SK-N-SH (cell line): ENCODE results near the gene CNNM3. TPM values are rescaled to one million over a fixed set of nuclear protein-coding genes. Genes with fewer than 3 reads are reported as not detected.

Source experiments
- CTCF ChIA-PET: fragments of 300-600, 350-600 bp; formaldehyde crosslinking; extraction: SDS; loops from one replicate; lab custom pipeline; 2021; lab: Yijun Ruan, JAX
- POLR2A ChIA-PET: fragments of 350-600 bp; sonication (Branson Sonifier 250); formaldehyde crosslinking; extraction: SDS; loops from one replicate; lab custom pipeline; 2020; ENCODE audit warnings: antibody characterized with exemption, inconsistent platforms; lab: Yijun Ruan, JAX
- DNase-seq: peaks from one replicate; pipeline ENCODE4 v3.0.0; 2012
- H2AFZ ChIP-seq: fragments of 200-600 bp; sonication (generic); 2 replicates; pipeline ENCODE4 v1.8.1; 2016; ENCODE audit warnings: antibody characterized with exemption, mild to moderate bottlenecking, low read depth
- H3F3A ChIP-seq: fragments of 200-600 bp; sonication (generic); replicated peaks from 2 replicates; pipeline ENCODE3; 2016; ENCODE audit warnings: antibody characterized with exemption, mild to moderate bottlenecking; ENCODE audit not compliant: insufficient read depth
- H3K27ac ChIP-seq, 2 experiments: fragments of 200-500 bp in 1 of 2; fragments of 200-600 bp in 1 of 2; sonication (Bioruptor generic) in 1 of 2; sonication (generic), shearing (Covaris generic) in 1 of 2; 2 replicates each; pipeline versions ENCODE4 v1.5.1 to v1.6.1; 2014 to 2016; ENCODE audit warnings: low read depth in 2 of 2, inconsistent platforms in 1 of 2, low read length in 1 of 2, mild to moderate bottlenecking in 1 of 2, mixed read lengths in 1 of 2
- H3K27me3 ChIP-seq: fragments of 200-600 bp; sonication (generic), shearing (Covaris generic); 2 replicates; pipeline ENCODE4 v1.6.1; 2016; ENCODE audit warnings: mixed run types; ENCODE audit not compliant: insufficient read depth
- H3K36me3 ChIP-seq, 2 experiments: fragments of 200-500 bp in 1 of 2; fragments of 200-600 bp in 1 of 2; sonication (Bioruptor generic) in 1 of 2; sonication (generic) in 1 of 2; replicated peaks in 1 of 2; 2 replicates each; pipeline versions ENCODE3 to v1.5.1; 2014 to 2016; ENCODE audit warnings: low read length in 1 of 2, mild to moderate bottlenecking in 1 of 2; ENCODE audit not compliant: insufficient read depth in 2 of 2, control insufficient read depth in 1 of 2
- H3K4me1 ChIP-seq, 2 experiments: fragments of 200-500 bp in 1 of 2; fragments of 200-600 bp in 1 of 2; sonication (Bioruptor generic) in 1 of 2; sonication (generic), shearing (Covaris generic) in 1 of 2; 2 replicates each; pipeline versions ENCODE4 v1.5.1 to v1.6.1; 2014 to 2016; ENCODE audit warnings: low read depth in 1 of 2, low read length in 1 of 2, mixed run types in 1 of 2; ENCODE audit not compliant: insufficient read depth in 2 of 2, control insufficient read depth in 1 of 2
- H3K4me2 ChIP-seq: fragments of 200-600 bp; sonication (generic), shearing (Covaris generic); 2 replicates; pipeline ENCODE4 v1.6.1; 2017; ENCODE audit warnings: mixed run types
- H3K4me3 ChIP-seq, 2 experiments: fragments of 200-500 bp in 1 of 2; fragments of 200-600 bp in 1 of 2; sonication (Bioruptor generic) in 1 of 2; sonication (generic), shearing (Covaris generic) in 1 of 2; 2 replicates each; pipeline versions ENCODE4 v1.5.1 to v1.8.1; 2014 to 2016; ENCODE audit warnings: low read depth in 2 of 2, inconsistent platforms in 1 of 2, low read length in 1 of 2, mild to moderate bottlenecking in 1 of 2, mixed read lengths in 1 of 2, moderate library complexity in 1 of 2
- H3K79me2 ChIP-seq: fragments of 200-600 bp; sonication (generic); 2 replicates; pipeline ENCODE4 v1.8.1; 2017; ENCODE audit warnings: mild to moderate bottlenecking; ENCODE audit not compliant: insufficient read depth
- H3K9ac ChIP-seq: fragments of 200-600 bp; sonication (generic); 2 replicates; pipeline ENCODE4 v1.6.1; 2017; ENCODE audit warnings: mixed run types
- H3K9me2 ChIP-seq: fragments of 200-600 bp; sonication (generic); 2 replicates; pipeline ENCODE4 v1.6.1; 2017; ENCODE audit warnings: mixed run types
- H3K9me3 ChIP-seq: fragments of 200-600 bp; sonication (generic); 2 replicates; pipeline ENCODE4 v1.6.1; 2017; ENCODE audit warnings: mixed run types, mild to moderate bottlenecking, moderate library complexity
- H4K20me1 ChIP-seq: fragments of 200-600 bp; sonication (generic); 2 replicates; pipeline ENCODE4 v1.6.1; 2017; ENCODE audit warnings: mild to moderate bottlenecking, mixed run types; ENCODE audit not compliant: insufficient read depth
- ELF1 ChIP-seq: IDR thresholded peaks from 2 replicates; pipeline ENCODE4 v1.4.0; 2012
- EP300 ChIP-seq, 2 experiments: IDR thresholded peaks; 2 replicates each; pipeline versions ENCODE4 v1.4.0 to v1.6.1; 2012; ENCODE audit warnings: borderline replicate concordance in 1 of 2, low read depth in 1 of 2, low read length in 1 of 2
- FOXJ3 ChIP-seq: sonication (generic); formaldehyde crosslinking; IDR thresholded peaks from 2 replicates; pipeline ENCODE4 v1.5.1; 2020; ENCODE audit warnings: mild to moderate bottlenecking, missing genetic modification reagents
- FOXM1 ChIP-seq: IDR thresholded peaks from 2 replicates; pipeline ENCODE4 v1.4.0; 2012; ENCODE audit warnings: low read depth, mild to moderate bottlenecking
- JUND ChIP-seq: IDR thresholded peaks from 2 replicates; pipeline ENCODE4 v1.4.0; 2012
- MAX ChIP-seq: IDR thresholded peaks from 2 replicates; pipeline ENCODE4 v1.4.0; 2012; ENCODE audit warnings: low read depth
- MXI1 ChIP-seq: IDR thresholded peaks from 2 replicates; pipeline ENCODE4 v1.6.1; 2012; ENCODE audit warnings: mild to moderate bottlenecking, low read depth, low read length, improper control_type of control experiment
- NRF1 ChIP-seq: IDR thresholded peaks from 2 replicates; pipeline ENCODE4 v1.6.1; 2012; ENCODE audit warnings: low read depth, mild to moderate bottlenecking, low read length
- TCF12 ChIP-seq: IDR thresholded peaks from 2 replicates; pipeline ENCODE4 v1.4.0; 2012
- TEAD4 ChIP-seq: IDR thresholded peaks from 2 replicates; pipeline ENCODE4 v1.4.0; 2012; ENCODE audit warnings: mild to moderate bottlenecking, borderline replicate concordance; ENCODE audit not compliant: insufficient read depth
- ZBTB33 ChIP-seq: IDR thresholded peaks from 2 replicates; pipeline ENCODE4 v1.4.0; 2012; ENCODE audit warnings: low read depth, borderline replicate concordance
- WGBS: methylation state at CpG from one replicate; pipeline ENCODE4 v1.1.6; 2017; ENCODE audit warnings: low lambda C conversion rate; 5-methylcytosine and 5-hydroxymethylcytosine counted together
- polyA plus RNA-seq, 3 experiments: library from polyadenylated mRNA; depleted of rRNA; stranded (reverse); fragments of >200 nt; gene quantifications; 2 replicates each; pipeline ENCODE4 v1.2.3, GENCODE V29; 2012
- TF ChIP-seq, protein P1 (sequence below): IDR thresholded peaks from 2 replicates; pipeline ENCODE4 v1.6.1; 2012; ENCODE audit warnings: mild to moderate bottlenecking, low read depth, low read length, moderate library complexity
- TF ChIP-seq, protein P2 (sequence below): fragments of 150-350 bp; IDR thresholded peaks from 2 replicates; pipeline ENCODE4 v1.6.1; 2017; ENCODE audit warnings: antibody characterized with exemption, low read length, low read depth, borderline replicate concordance
- TF ChIP-seq, protein P3 (sequence below): fragments of 200-600 bp; sonication (generic); IDR thresholded peaks from 2 replicates; pipeline ENCODE4 v1.6.1; 2017; ENCODE audit warnings: antibody characterized with exemption, mild to moderate bottlenecking, moderate library complexity

Gene CNNM3
- polyA plus RNA-seq, 1 of the 3 experiments (the other 2 are of a cell fraction): 14.7 TPM

DNA sequence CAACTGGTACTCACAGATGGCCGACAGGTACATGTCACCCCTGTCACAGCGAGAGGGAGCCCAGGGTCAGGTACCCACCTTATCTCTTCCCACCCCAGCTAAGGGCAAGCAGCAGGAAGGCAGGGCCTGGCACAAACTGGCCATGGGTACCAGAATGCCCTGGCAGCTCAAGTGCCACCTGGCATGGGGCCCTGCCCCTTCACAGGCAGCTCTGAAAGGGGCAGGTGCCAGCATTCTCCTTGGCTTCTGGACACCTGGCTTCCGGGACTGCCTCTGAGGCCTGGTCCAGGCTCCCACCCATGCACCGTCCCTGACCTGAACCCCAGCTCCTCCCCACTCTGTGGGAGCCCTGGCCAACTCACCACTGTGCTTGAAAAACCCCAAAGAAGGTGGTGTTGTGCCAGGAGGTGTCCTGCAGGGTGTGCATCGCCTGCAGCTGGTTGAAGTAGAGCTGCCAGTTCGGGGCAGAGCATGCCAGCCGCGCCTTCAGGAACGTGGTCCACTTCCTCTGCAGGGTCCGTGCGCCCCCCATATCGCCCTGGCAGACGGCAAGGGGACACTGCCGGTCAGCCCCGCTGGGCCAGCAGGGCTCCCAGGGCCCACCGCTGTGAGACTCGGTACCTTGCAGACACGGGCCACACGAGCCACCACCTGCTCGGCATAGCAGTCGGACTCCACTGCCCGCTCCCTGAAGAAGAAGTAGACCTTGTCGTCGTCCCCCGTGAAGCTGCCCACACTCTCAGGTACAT lies 48.4 kb downstream of the CNNM3 start:
- peaks cover 7% of the 10 kb centered on the region for H3F3A ChIP-seq
- no peak overlapping the region for H3K4me2 ChIP-seq
- peaks cover 38% of the 10 kb centered on the region for H3K79me2 ChIP-seq
- H3K9me3 ChIP-seq: no peaks in the 10 kb centered on the region
- H3K27ac ChIP-seq: no peak overlapping the region; a peak in 1 of 4 replicates
- peaks cover 30% of the 10 kb centered on the region; the same call in 1 of the 2 replicates for H4K20me1 ChIP-seq
- H3K27me3 ChIP-seq: no peaks in the 10 kb centered on the region
- TF ChIP-seq NRF1: no peak
- TF ChIP-seq FOXM1: no peak
- TF ChIP-seq MXI1: no peak
- TF ChIP-seq, protein P1, sequence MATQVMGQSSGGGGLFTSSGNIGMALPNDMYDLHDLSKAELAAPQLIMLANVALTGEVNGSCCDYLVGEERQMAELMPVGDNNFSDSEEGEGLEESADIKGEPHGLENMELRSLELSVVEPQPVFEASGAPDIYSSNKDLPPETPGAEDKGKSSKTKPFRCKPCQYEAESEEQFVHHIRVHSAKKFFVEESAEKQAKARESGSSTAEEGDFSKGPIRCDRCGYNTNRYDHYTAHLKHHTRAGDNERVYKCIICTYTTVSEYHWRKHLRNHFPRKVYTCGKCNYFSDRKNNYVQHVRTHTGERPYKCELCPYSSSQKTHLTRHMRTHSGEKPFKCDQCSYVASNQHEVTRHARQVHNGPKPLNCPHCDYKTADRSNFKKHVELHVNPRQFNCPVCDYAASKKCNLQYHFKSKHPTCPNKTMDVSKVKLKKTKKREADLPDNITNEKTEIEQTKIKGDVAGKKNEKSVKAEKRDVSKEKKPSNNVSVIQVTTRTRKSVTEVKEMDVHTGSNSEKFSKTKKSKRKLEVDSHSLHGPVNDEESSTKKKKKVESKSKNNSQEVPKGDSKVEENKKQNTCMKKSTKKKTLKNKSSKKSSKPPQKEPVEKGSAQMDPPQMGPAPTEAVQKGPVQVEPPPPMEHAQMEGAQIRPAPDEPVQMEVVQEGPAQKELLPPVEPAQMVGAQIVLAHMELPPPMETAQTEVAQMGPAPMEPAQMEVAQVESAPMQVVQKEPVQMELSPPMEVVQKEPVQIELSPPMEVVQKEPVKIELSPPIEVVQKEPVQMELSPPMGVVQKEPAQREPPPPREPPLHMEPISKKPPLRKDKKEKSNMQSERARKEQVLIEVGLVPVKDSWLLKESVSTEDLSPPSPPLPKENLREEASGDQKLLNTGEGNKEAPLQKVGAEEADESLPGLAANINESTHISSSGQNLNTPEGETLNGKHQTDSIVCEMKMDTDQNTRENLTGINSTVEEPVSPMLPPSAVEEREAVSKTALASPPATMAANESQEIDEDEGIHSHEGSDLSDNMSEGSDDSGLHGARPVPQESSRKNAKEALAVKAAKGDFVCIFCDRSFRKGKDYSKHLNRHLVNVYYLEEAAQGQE: no peak
- TF ChIP-seq JUND: no peak
- TF ChIP-seq TCF12: no peak
- TF ChIP-seq, protein P2, sequence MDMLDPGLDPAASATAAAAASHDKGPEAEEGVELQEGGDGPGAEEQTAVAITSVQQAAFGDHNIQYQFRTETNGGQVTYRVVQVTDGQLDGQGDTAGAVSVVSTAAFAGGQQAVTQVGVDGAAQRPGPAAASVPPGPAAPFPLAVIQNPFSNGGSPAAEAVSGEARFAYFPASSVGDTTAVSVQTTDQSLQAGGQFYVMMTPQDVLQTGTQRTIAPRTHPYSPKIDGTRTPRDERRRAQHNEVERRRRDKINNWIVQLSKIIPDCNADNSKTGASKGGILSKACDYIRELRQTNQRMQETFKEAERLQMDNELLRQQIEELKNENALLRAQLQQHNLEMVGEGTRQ: no peak
- no peak for TF ChIP-seq ZBTB33
- TF ChIP-seq, protein P3, sequence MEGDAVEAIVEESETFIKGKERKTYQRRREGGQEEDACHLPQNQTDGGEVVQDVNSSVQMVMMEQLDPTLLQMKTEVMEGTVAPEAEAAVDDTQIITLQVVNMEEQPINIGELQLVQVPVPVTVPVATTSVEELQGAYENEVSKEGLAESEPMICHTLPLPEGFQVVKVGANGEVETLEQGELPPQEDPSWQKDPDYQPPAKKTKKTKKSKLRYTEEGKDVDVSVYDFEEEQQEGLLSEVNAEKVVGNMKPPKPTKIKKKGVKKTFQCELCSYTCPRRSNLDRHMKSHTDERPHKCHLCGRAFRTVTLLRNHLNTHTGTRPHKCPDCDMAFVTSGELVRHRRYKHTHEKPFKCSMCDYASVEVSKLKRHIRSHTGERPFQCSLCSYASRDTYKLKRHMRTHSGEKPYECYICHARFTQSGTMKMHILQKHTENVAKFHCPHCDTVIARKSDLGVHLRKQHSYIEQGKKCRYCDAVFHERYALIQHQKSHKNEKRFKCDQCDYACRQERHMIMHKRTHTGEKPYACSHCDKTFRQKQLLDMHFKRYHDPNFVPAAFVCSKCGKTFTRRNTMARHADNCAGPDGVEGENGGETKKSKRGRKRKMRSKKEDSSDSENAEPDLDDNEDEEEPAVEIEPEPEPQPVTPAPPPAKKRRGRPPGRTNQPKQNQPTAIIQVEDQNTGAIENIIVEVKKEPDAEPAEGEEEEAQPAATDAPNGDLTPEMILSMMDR: no peak
- TF ChIP-seq ELF1: no peak
- no peak for TF ChIP-seq TEAD4
- TF ChIP-seq FOXJ3 (CRISPR knock-in tag): no peak
- TF ChIP-seq MAX: no peak
- no peak for TF ChIP-seq EP300 (IDR thresholded peaks at IDR 0.05; ENCODE audit: borderline replicate concordance in 1 of 2, low read depth in 1 of 2, low read length in 1 of 2)
- ChIA-PET CTCF (interaction anchor here (0.9 to 6.8 kb wide), 4 partner anchors 11 to 248 kb away, joined by 3 to 93 read pairs (median 3); no protein-coding TSS in a partner anchor), POLR2A (no interaction called here)
- H3K36me3 ChIP-seq: peaks cover 5 to 66% of the 10 kb centered on the region in 2 experiments
- H3K4me3 ChIP-seq: no peak overlapping the region
- no peak overlapping the region for H3K9ac ChIP-seq
- no peak overlapping the region for H2AFZ ChIP-seq
- H3K4me1 ChIP-seq: peaks cover 0 to 15% of the 10 kb centered on the region in 2 experiments; a peak in 1 of 4 replicates
- WGBS: 95% methylated on average over 13 of the region's 25 CpGs
- no peak for DNase-seq
- H3K9me2 ChIP-seq: no peaks in the 10 kb centered on the region
